HepG2 (cell line): ENCODE data around the gene HCLS1. TPM values are rescaled to one million over a fixed set of nuclear protein-coding genes. Genes with fewer than 3 reads are reported as not detected.
"Not testable (repeated sequence)": the region's sequence is repeated elsewhere in the genome, so short reads cannot be mapped to it uniquely, and the experiment has no call there.

ENCODE experiments used
- ATAC-seq: fragments of 200-7000 bp; cut with Tn5 transposase; 3 replicates; pipeline ENCODE4 v1.9.1; 2020; ENCODE audit warnings: mild to moderate bottlenecking, moderate library complexity
- BruUV-seq: library from RNA; stranded (reverse); fragments of 400-500 nt; replicated peaks from 2 replicates; lab custom pipeline; 2021; lab: Mats Ljungman, UMichigan
- CTCF ChIA-PET: fragments of 300-600 bp; formaldehyde crosslinking; extraction: SDS; loops from one replicate; lab custom pipeline; 2021; ENCODE audit warnings: low total read pairs, inconsistent platforms, low intra/inter-chr PET ratio; lab: Yijun Ruan, JAX
- POLR2A ChIA-PET: fragments of 350-600 bp; sonication (Branson Sonifier 250); formaldehyde crosslinking; loops from one replicate; lab custom pipeline; 2020; ENCODE audit warnings: antibody characterized with exemption, inconsistent platforms; lab: Yijun Ruan, JAX
- DNase-seq: peaks from one replicate; pipeline ENCODE4 v3.0.0-alpha.2; 2015; ENCODE audit warnings: low spot score
- FAIRE-seq: peaks from 3 replicates; lab custom pipeline; 2011; peaks lifted over from hg19 to GRCh38; lab: Jason Lieb, UNC
- H2AFZ ChIP-seq: one replicate; pipeline ENCODE4 v1.6.1; 2011; ENCODE audit warnings: low read length, inconsistent platforms
- H3K27ac ChIP-seq: fragments of 300-600 bp; 3 replicates; pipeline ENCODE4 v1.8.0; 2011; ENCODE audit warnings: mixed run types, mild to moderate bottlenecking, mixed read lengths, low read length, inconsistent platforms; ENCODE audit not compliant: insufficient read depth; ENCODE audit errors: extremely low read length
- H3K27me3 ChIP-seq, 2 experiments: fragments of 200-600 bp in 1 of 2; 2 replicates in 1 of 2; 3 replicates in 1 of 2; pipeline versions ENCODE4 v1.6.0 to v1.8.0; 2011; ENCODE audit warnings: low read length in 2 of 2, mild to moderate bottlenecking in 2 of 2, moderate library complexity in 2 of 2, inconsistent platforms in 1 of 2; ENCODE audit not compliant: insufficient read depth in 2 of 2, control insufficient read depth in 1 of 2
- H3K36me3 ChIP-seq, 2 experiments: fragments of 200-600 bp in 1 of 2; replicated peaks in 1 of 2; 2 replicates in 1 of 2; 3 replicates in 1 of 2; pipeline versions ENCODE4 v1.5.1 to v1.8.0; 2011; ENCODE audit warnings: low read length in 2 of 2, inconsistent platforms in 1 of 2; ENCODE audit not compliant: insufficient read depth in 2 of 2, control insufficient read depth in 1 of 2
- H3K4me1 ChIP-seq: 2 replicates; pipeline ENCODE4 v1.5.1; 2012; ENCODE audit warnings: low read length, inconsistent platforms; ENCODE audit not compliant: insufficient read depth
- H3K4me2 ChIP-seq: 2 replicates; pipeline ENCODE4 v1.6.0; 2011; ENCODE audit warnings: low read depth, low read length, inconsistent platforms
- H3K4me3 ChIP-seq, 3 experiments: fragments of 200-600 bp in 1 of 3; sonication (generic), shearing (Covaris generic) in 1 of 3; replicated peaks in 1 of 3; 2 replicates each; pipeline ENCODE4 v1.5.1; 2011 to 2016; ENCODE audit warnings: low read length in 3 of 3, inconsistent platforms in 2 of 3, low read depth in 2 of 3, mild to moderate bottlenecking in 2 of 3, control low read depth in 1 of 3, mixed read lengths in 1 of 3; ENCODE audit not compliant: insufficient read depth in 1 of 3
- H3K79me2 ChIP-seq: one replicate; pipeline ENCODE4 v1.6.1; 2011; ENCODE audit warnings: low read length, inconsistent platforms; ENCODE audit not compliant: insufficient read depth
- H3K9ac ChIP-seq: 2 replicates; pipeline ENCODE4 v1.6.0; 2011; ENCODE audit warnings: mild to moderate bottlenecking, low read depth, low read length, inconsistent platforms; ENCODE audit not compliant: insufficient read depth
- H3K9me3 ChIP-seq: 2 replicates; pipeline ENCODE4 v1.5.1; 2012; ENCODE audit warnings: mild to moderate bottlenecking, low read length
- H4K20me1 ChIP-seq: 2 replicates; pipeline ENCODE4 v1.6.0; 2011; ENCODE audit warnings: inconsistent platforms, mild to moderate bottlenecking, low read length, moderate library complexity; ENCODE audit not compliant: insufficient read depth
- DPF2 ChIP-seq: sonication (generic); formaldehyde crosslinking; IDR thresholded peaks from 2 replicates; pipeline ENCODE4 v1.4.0; 2020; ENCODE audit warnings: mild to moderate bottlenecking, low read depth, missing genetic modification reagents, borderline replicate concordance
- FUBP1 ChIP-seq: sonication (generic); formaldehyde crosslinking; IDR thresholded peaks from 2 replicates; pipeline ENCODE4 v1.5.1; 2020; ENCODE audit warnings: missing genetic modification reagents, mild to moderate bottlenecking, borderline replicate concordance
- HIVEP1 ChIP-seq: sonication (generic); formaldehyde crosslinking; IDR thresholded peaks from 2 replicates; pipeline ENCODE4 v1.4.0; 2020; ENCODE audit warnings: mild to moderate bottlenecking, missing genetic modification reagents
- ONECUT2 ChIP-seq: sonication (generic); formaldehyde crosslinking; IDR thresholded peaks from 2 replicates; pipeline ENCODE4 v1.4.0; 2020; ENCODE audit warnings: missing genetic modification reagents
- SOX13 ChIP-seq, 3 experiments: fragments of 450-650 bp in 1 of 3; sonication (generic) in 1 of 3; formaldehyde crosslinking in 1 of 3; IDR thresholded peaks in 2 of 3; conservative IDR thresholded peaks in 1 of 3; 2 replicates each; pipeline versions ENCODE4 v1.5.0 to v1.6.1; 2016 to 2020; ENCODE audit warnings: antibody characterized with exemption in 1 of 3, mild to moderate bottlenecking in 1 of 3, missing compliant biosample characterization in 1 of 3, missing genetic modification reagents in 1 of 3, moderate library complexity in 1 of 3
- SRY ChIP-seq: sonication (generic); formaldehyde crosslinking; IDR thresholded peaks from 2 replicates; pipeline ENCODE4 v1.8.0; 2022; ENCODE audit warnings: mild to moderate bottlenecking, missing genetic modification reagents
- YEATS4 ChIP-seq: sonication (generic); formaldehyde crosslinking; IDR thresholded peaks from 2 replicates; pipeline ENCODE4 v1.4.0; 2020; ENCODE audit warnings: missing genetic modification reagents, borderline replicate concordance
- ZNF263 ChIP-seq: sonication (generic); formaldehyde crosslinking; IDR thresholded peaks from 2 replicates; pipeline ENCODE4 v1.4.0; 2020; ENCODE audit warnings: missing genetic modification reagents
- ZNF780A ChIP-seq: sonication (generic); formaldehyde crosslinking; IDR thresholded peaks from 2 replicates; pipeline ENCODE4 v1.8.0; 2022; ENCODE audit warnings: mild to moderate bottlenecking, missing genetic modification reagents, moderate library complexity
- WGBS: methylation state at CpG from one replicate; pipeline ENCODE4 v1.1.6; 2017; ENCODE audit warnings: low lambda C conversion rate; 5-methylcytosine and 5-hydroxymethylcytosine counted together
- in situ Hi-C: cut with HindIII; loops from 2 replicates; pipeline ENCODE4 v1.10.0; 2017; ENCODE audit warnings: low pct_unique_long_range_greater_than_20kb; ENCODE audit not compliant: extremely low pct_ligation_motif_present
- intact Hi-C: fragments of 100-400 bp; cut with micrococcal nuclease; formaldehyde crosslinking; loops from one replicate; pipeline ENCODE4 v1.10.0; 2022; ENCODE audit not compliant: unreplicated experiment
- polyA plus RNA-seq, 8 experiments: library from polyadenylated mRNA; depleted of rRNA in 3 of 8; stranded (reverse) in 7 of 8; unstranded in 1 of 8; fragments of >200 nt; fragmentation: Illumina TruSeq in 4 of 8; extraction: Trizol in 4 of 8; gene quantifications; 2 replicates each; pipeline versions ENCODE4 v1.2.1 to v1.2.3, GENCODE V29; 2011 to 2016; ENCODE audit warnings: low read depth in 4 of 8, missing spikeins in 1 of 8, mixed read lengths in 1 of 8; ENCODE audit not compliant: insufficient read depth in 1 of 8
- total RNA-seq, 5 experiments: library from RNA; depleted of rRNA; stranded (reverse); fragments of >200 nt; fragmentation: Illumina TruSeq; extraction: Trizol; gene quantifications; 2 replicates each; pipeline ENCODE4 v1.2.3, GENCODE V29; 2016; ENCODE audit warnings: low read depth in 1 of 5

HCLS1 gene
- total and polyA plus RNA-seq, 2 of the 13 experiments (the other 11 are each of a cell fraction or from before 2014, with no cell fraction given): not detected

DNA sequence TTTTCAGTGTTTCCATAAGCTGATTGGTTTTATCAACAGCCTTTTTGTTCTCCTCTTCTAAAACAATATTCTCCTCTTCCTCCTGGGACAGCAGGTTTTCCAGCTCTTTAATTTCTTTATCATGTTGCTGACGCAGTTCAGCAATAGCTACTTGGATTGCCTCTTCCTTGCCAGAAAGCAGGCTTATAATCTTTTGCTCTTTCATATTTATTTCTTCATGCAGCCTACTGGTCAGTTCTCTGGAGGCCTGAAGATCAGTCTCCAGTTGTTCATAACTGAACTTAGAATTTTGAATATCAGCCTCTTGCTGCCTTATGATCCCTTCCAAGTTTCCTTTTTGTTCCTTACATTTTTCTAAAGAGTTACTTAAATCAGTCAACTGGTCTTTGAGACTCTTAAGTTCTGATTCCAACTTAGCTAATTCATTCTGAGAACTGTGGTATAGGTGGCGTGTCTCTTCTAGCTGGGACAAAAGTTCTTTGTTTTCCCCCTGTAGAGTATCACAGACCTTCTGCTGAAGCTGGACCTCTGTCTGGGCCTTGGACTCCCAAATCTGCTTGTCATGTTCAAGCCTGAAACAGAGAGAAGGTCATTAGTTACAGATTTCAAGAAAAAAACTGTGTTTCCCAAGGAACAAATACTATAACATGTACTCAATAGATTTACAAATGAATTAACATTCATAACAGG, 31.5 kb upstream of the HCLS1 start (continued):
- TF ChIP-seq SOX13 (IDR thresholded peaks at IDR 0.05): no peak
- no peak for TF ChIP-seq SOX13 (CRISPR knock-in tag; conservative IDR thresholded peaks at IDR 0.05 in 1 of 2, IDR thresholded peaks at IDR 0.05 in 1 of 2)
- no peak for TF ChIP-seq FUBP1 (CRISPR knock-in tag)
- no peak for TF ChIP-seq HIVEP1 (CRISPR knock-in tag)
- no peak for TF ChIP-seq SRY (CRISPR knock-in tag)
- TF ChIP-seq ZNF780A (CRISPR knock-in tag): no peak

- Histone ChIP-seq H3K79me2 (no peaks in the 10 kb centered on the region), H3K9ac (no peak overlapping the region), H4K20me1 (no peaks in the 10 kb centered on the region), H2AFZ (no peak overlapping the region), H3K9me3 (no peaks in the 10 kb centered on the region), H3K36me3 (peaks cover 17 to 51% of the 10 kb centered on the region in 2 experiments), H3K4me3 (no peak overlapping the region), H3K4me1 (no peaks in the 10 kb centered on the region), H3K4me2 (no peak overlapping the region), H3K27ac (no peak overlapping the region), H3K27me3 (no peaks in the 10 kb centered on the region)
- TF ChIP-seq ONECUT2 (CRISPR knock-in tag) (no peak), DPF2 (CRISPR knock-in tag) (no peak), ZNF263 (CRISPR knock-in tag) (no peak), YEATS4 (CRISPR knock-in tag) (no peak)
- no peak for DNase-seq
- WGBS: 92% methylated on average over 2 of the region's 2 CpGs
- in situ Hi-C loops (no loop called here), intact Hi-C loops (no loop called here)
- CTCF ChIA-PET: no interaction called here
- POLR2A ChIA-PET: no interaction called here
- no peak for FAIRE-seq
- no TSS peak for BruUV-seq
- no peak for ATAC-seq
Observed at GRCh38 chr3:121690777-121691405, 30.2 kb upstream of the HCLS1 start.

DNA sequence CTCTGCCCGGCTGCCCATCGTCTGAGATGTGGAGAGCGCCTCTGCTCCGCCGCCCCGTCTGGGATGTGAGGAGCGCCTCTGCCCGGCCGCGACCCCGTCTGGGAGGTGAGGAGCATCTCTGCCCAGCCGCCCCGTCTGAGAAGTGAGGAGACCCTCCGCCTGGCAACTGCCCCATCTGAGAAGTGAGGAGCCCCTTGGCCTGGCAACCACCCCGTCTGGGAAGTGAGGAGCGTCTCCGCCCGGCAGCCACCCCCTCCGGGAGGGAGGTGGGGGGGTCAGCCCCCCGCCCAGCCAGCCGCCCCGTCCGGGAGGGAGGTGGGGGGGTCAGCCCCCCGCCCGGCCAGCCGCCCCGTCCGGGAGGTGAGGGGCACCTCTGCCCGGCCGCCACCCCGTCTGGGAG, 28.0 kb upstream of the HCLS1 start:
- H3K27ac ChIP-seq, H3K9ac ChIP-seq, intact Hi-C loops, H3K27me3 ChIP-seq, H2AFZ ChIP-seq, H4K20me1 ChIP-seq, H3K4me1 ChIP-seq, POLR2A ChIA-PET, H3K9me3 ChIP-seq, ATAC-seq, H3K79me2 ChIP-seq, H3K4me3 ChIP-seq, DNase-seq, in situ Hi-C loops, H3K4me2 ChIP-seq, CTCF ChIA-PET, BruUV-seq, FAIRE-seq: not testable (repeated sequence)
- H3K36me3 ChIP-seq: peaks cover 13 to 39% of the 10 kb centered on the region in 2 experiments
- WGBS: 98% methylated on average over 14 of the region's 31 CpGs
